T-helper 17 cell (primary cell): ENCODE data around the gene C5orf58. TPM values are rescaled to one million over a fixed set of nuclear protein-coding genes. Genes with fewer than 3 reads are reported as not detected.

Experiments
- ATAC-seq: fragments of 150-1000 bp; cut with Tn5 transposase; 2 replicates; pipeline ENCODE4 v1.10.0; 2021; ENCODE audit warnings: mild to moderate bottlenecking, moderate library complexity
- DNase-seq, 3 donors: peaks; one replicate each; pipeline versions ENCODE4 v3.0.0 to v3.0.0-alpha.2; 2020 to 2021
- H3K9me3 ChIP-seq: one replicate; pipeline ENCODE4 v1.7.0; 2013; ENCODE audit warnings: low read length, mild to moderate bottlenecking; ENCODE audit not compliant: control insufficient read depth, poor library complexity, severe bottlenecking
- H3K27ac Mint-ChIP-seq: one replicate; pipeline ENCODE4 v1.8.0; 2022; ENCODE audit warnings: mild to moderate bottlenecking, moderate library complexity, mixed read lengths
- H3K27me3 Mint-ChIP-seq: one replicate; pipeline ENCODE4 v1.8.0; 2022; ENCODE audit warnings: mixed read lengths
- H3K36me3 Mint-ChIP-seq: one replicate; pipeline ENCODE4 v1.8.0; 2022; ENCODE audit warnings: low read depth, mixed read lengths
- H3K4me1 Mint-ChIP-seq: one replicate; pipeline ENCODE4 v1.8.0; 2022; ENCODE audit warnings: mild to moderate bottlenecking, mixed read lengths
- H3K4me3 Mint-ChIP-seq: one replicate; pipeline ENCODE4 v1.8.0; 2022; ENCODE audit warnings: mild to moderate bottlenecking, moderate library complexity, mixed read lengths
- total RNA-seq, 4 donors: library from RNA in 2 of 4; stranded (reverse) in 2 of 4; gene quantifications; one replicate each; pipeline ENCODE4 v1.2.3 and lab custom pipeline; 2022 to 2026

Gene C5orf58
- total RNA-seq, 2 donors from 2014 or later, result not detected

GRCh38 chr5:170252109-170252508 is 19.3 kb downstream of the C5orf58 start:
- no peaks in the 10 kb centered on the region for H3K27me3 Mint-ChIP-seq
- DNase-seq, result no peak
- no peak for ATAC-seq

GRCh38 chr5:170252720-170253350 is 20.1 kb downstream of the C5orf58 start:
- H3K9me3 ChIP-seq, result no peaks in the 10 kb centered on the region
- Mint-ChIP-seq H3K27me3 (no peaks in the 10 kb centered on the region), H3K4me3 (no peak overlapping the region), H3K4me1 (peaks cover 38% of the 10 kb centered on the region), H3K27ac (peak overlapping the region; percentile 100), H3K36me3 (peaks cover 23% of the 10 kb centered on the region)
- DNase-seq (no peak), ATAC-seq (no peak)

More at GRCh38 chr5:170252109-170252508, 19.3 kb downstream of the C5orf58 start:
- no peaks in the 10 kb centered on the region for H3K9me3 ChIP-seq
- Mint-ChIP-seq H3K36me3 (peaks cover 29% of the 10 kb centered on the region), H3K27ac (peak overlapping the region; percentile 100), H3K4me3 (no peak overlapping the region), H3K4me1 (peaks cover 36% of the 10 kb centered on the region)

- Mint-ChIP-seq H3K4me3 (peak overlapping the region; percentile 85), H3K4me1 (peaks cover 43% of the 10 kb centered on the region)
These were observed 21.3 kb downstream of the C5orf58 start for GRCh38 chr5:170254056-170254455.

GRCh38 chr5:170256571-170256970 is 23.8 kb downstream of the C5orf58 start:
- Mint-ChIP-seq H3K4me3 (peak overlapping the region; percentile 31), H3K27ac (peak overlapping the region; percentile 100), H3K27me3 (no peaks in the 10 kb centered on the region), H3K4me1 (peaks cover 47% of the 10 kb centered on the region), H3K36me3 (peaks cover 24% of the 10 kb centered on the region)
- no peak for ATAC-seq
- H3K9me3 ChIP-seq, result no peaks in the 10 kb centered on the region
- DNase-seq, result no peak

More at GRCh38 chr5:170254056-170254455, 21.3 kb downstream of the C5orf58 start:
- DNase-seq (peak in 2 of 3 donors; percentile 46 to 60), ATAC-seq (peak; percentile 96)
- Mint-ChIP-seq H3K27ac (peak overlapping the region; percentile 100), H3K36me3 (peaks cover 27% of the 10 kb centered on the region), H3K27me3 (no peaks in the 10 kb centered on the region)
- no peaks in the 10 kb centered on the region for H3K9me3 ChIP-seq

GRCh38 chr5:170257370-170257769 is 24.6 kb downstream of the C5orf58 start:
- H3K27ac Mint-ChIP-seq, result peak overlapping the region; percentile 100
- H3K4me3 Mint-ChIP-seq, result no peak overlapping the region
- no peak for DNase-seq
- no peaks in the 10 kb centered on the region for H3K27me3 Mint-ChIP-seq
- peaks cover 24% of the 10 kb centered on the region for H3K36me3 Mint-ChIP-seq
- no peak for ATAC-seq
- H3K9me3 ChIP-seq, result no peaks in the 10 kb centered on the region
- H3K4me1 Mint-ChIP-seq, result peaks cover 49% of the 10 kb centered on the region

GRCh38 chr5:170261528-170262043 is 28.8 kb downstream of the C5orf58 start:
- no peaks in the 10 kb centered on the region for H3K27me3 Mint-ChIP-seq
- peaks cover 49% of the 10 kb centered on the region for H3K4me1 Mint-ChIP-seq
- DNase-seq, result no peak
- peak overlapping the region; percentile 100 for H3K27ac Mint-ChIP-seq
- H3K36me3 Mint-ChIP-seq, result peaks cover 15% of the 10 kb centered on the region
- no peaks in the 10 kb centered on the region for H3K9me3 ChIP-seq
- H3K4me3 Mint-ChIP-seq, result peak overlapping the region; percentile 69
- no peak for ATAC-seq

- H3K9me3 ChIP-seq, result no peaks in the 10 kb centered on the region
- Mint-ChIP-seq H3K27ac (peak overlapping the region; percentile 100), H3K4me3 (peak overlapping the region; percentile 69), H3K27me3 (no peaks in the 10 kb centered on the region), H3K4me1 (peaks cover 50% of the 10 kb centered on the region), H3K36me3 (peaks cover 17% of the 10 kb centered on the region)
- ATAC-seq (peak; percentile 90), DNase-seq (peak in 2 of 3 donors; percentile 21 to 34)
These were observed 29.6 kb downstream of the C5orf58 start for GRCh38 chr5:170262061-170263045.

- H3K4me3 Mint-ChIP-seq, result no peak overlapping the region
- H3K27me3 Mint-ChIP-seq, result no peaks in the 10 kb centered on the region
- peaks cover 17% of the 10 kb centered on the region for H3K36me3 Mint-ChIP-seq
- H3K9me3 ChIP-seq, result no peaks in the 10 kb centered on the region
- ATAC-seq (no peak), DNase-seq (no peak)
- peaks cover 58% of the 10 kb centered on the region for H3K4me1 Mint-ChIP-seq
- peak overlapping the region; percentile 100 for H3K27ac Mint-ChIP-seq
These were observed 31.1 kb downstream of the C5orf58 start for GRCh38 chr5:170263906-170264305.

GRCh38 chr5:170265522-170265921 is 32.7 kb downstream of the C5orf58 start:
- Mint-ChIP-seq H3K4me1 (peaks cover 68% of the 10 kb centered on the region), H3K27ac (peak overlapping the region; percentile 100), H3K4me3 (no peak overlapping the region), H3K27me3 (no peaks in the 10 kb centered on the region), H3K36me3 (peaks cover 17% of the 10 kb centered on the region)
- ATAC-seq, result no peak
- no peak for DNase-seq
- no peaks in the 10 kb centered on the region for H3K9me3 ChIP-seq

GRCh38 chr5:170266570-170267381 is 34.0 kb downstream of the C5orf58 start:
- Mint-ChIP-seq H3K36me3 (peaks cover 17% of the 10 kb centered on the region), H3K27me3 (no peaks in the 10 kb centered on the region), H3K4me1 (peaks cover 69% of the 10 kb centered on the region), H3K27ac (peak overlapping the region; percentile 100), H3K4me3 (peak overlapping the region; percentile 85)
- peak in 1 of 3 donors; percentile 57 for DNase-seq
- peak; percentile 41 for ATAC-seq
- H3K9me3 ChIP-seq, result no peaks in the 10 kb centered on the region

- DNase-seq (peak; percentile 64 to 76 (median 66)), ATAC-seq (peak; percentile 73)
- H3K9me3 ChIP-seq, result no peaks in the 10 kb centered on the region
- peaks cover 69% of the 10 kb centered on the region for H3K4me1 Mint-ChIP-seq
- H3K36me3 Mint-ChIP-seq, result peaks cover 20% of the 10 kb centered on the region
- H3K27ac Mint-ChIP-seq, result peak overlapping the region; percentile 100
- no peaks in the 10 kb centered on the region for H3K27me3 Mint-ChIP-seq
- peak overlapping the region; percentile 85 for H3K4me3 Mint-ChIP-seq
These were observed 34.8 kb downstream of the C5orf58 start for GRCh38 chr5:170267431-170268152.

- ATAC-seq (no peak), DNase-seq (no peak)
- no peaks in the 10 kb centered on the region for H3K9me3 ChIP-seq
- H3K4me1 Mint-ChIP-seq, result peaks cover 69% of the 10 kb centered on the region
- H3K36me3 Mint-ChIP-seq, result peaks cover 17% of the 10 kb centered on the region
- H3K27me3 Mint-ChIP-seq, result no peaks in the 10 kb centered on the region
- H3K4me3 Mint-ChIP-seq, result peak overlapping the region; percentile 89
- peak overlapping the region; percentile 100 for H3K27ac Mint-ChIP-seq
These were observed 35.4 kb downstream of the C5orf58 start for GRCh38 chr5:170268153-170268689.
